Stimulated activated CD4-positive, alpha-beta T cell treated with anti-CD3 and anti-CD28 coated beads, Interleukin-4, amount 100 ng/mL, for 1 hour (primary cell): ENCODE data around the gene ARHGEF6.

Source experiments
- DNase-seq: peaks from one replicate; pipeline ENCODE4 v3.0.0-alpha.2; 2020

The ARHGEF6 gene

GRCh38 chrX:136745215-136746173 is 35.2 kb downstream of the ARHGEF6 start:
- DNase-seq = no peak

GRCh38 chrX:136742721-136743379 is 37.9 kb downstream of the ARHGEF6 start:
- DNase-seq = no peak

- no peak for DNase-seq
These were observed 42.5 kb downstream of the ARHGEF6 start for GRCh38 chrX:136738049-136738729.

GRCh38 chrX:136736690-136737089 is 44.0 kb downstream of the ARHGEF6 start:
- DNase-seq = no peak

GRCh38 chrX:136735601-136736000 is 45.1 kb downstream of the ARHGEF6 start:
- DNase-seq = no peak

- no peak for DNase-seq
These were observed 47.1 kb downstream of the ARHGEF6 start for GRCh38 chrX:136733613-136734012.

- DNase-seq = no peak
These were observed 48.9 kb downstream of the ARHGEF6 start for GRCh38 chrX:136731798-136732197.

- peak; percentile 15 for DNase-seq
These were observed 49.4 kb downstream of the ARHGEF6 start for GRCh38 chrX:136731207-136731782.

GRCh38 chrX:136728393-136728792 is 52.3 kb downstream of the ARHGEF6 start:
- DNase-seq = no peak

GRCh38 chrX:136725441-136726104 is 55.2 kb downstream of the ARHGEF6 start:
- DNase-seq = no peak

GRCh38 chrX:136718091-136718490 is 62.6 kb downstream of the ARHGEF6 start:
- DNase-seq = no peak

GRCh38 chrX:136714626-136715599 is 65.8 kb downstream of the ARHGEF6 start:
- no peak for DNase-seq

GRCh38 chrX:136712650-136713310 is 68.0 kb downstream of the ARHGEF6 start:
- DNase-seq = no peak

- no peak for DNase-seq
These were observed 69.6 kb downstream of the ARHGEF6 start for GRCh38 chrX:136711147-136711546.

- no peak for DNase-seq
These were observed 70.3 kb downstream of the ARHGEF6 start for GRCh38 chrX:136710325-136710951.

GRCh38 chrX:136708348-136708747 is 72.4 kb downstream of the ARHGEF6 start:
- DNase-seq = no peak

- DNase-seq = no peak
These were observed 83.6 kb downstream of the ARHGEF6 start for GRCh38 chrX:136697156-136697555.

- DNase-seq = no peak
These were observed 86.2 kb downstream of the ARHGEF6 start for GRCh38 chrX:136694431-136695087.

GRCh38 chrX:136692271-136692670 is 88.5 kb downstream of the ARHGEF6 start:
- DNase-seq = no peak
